SK-N-SH treated with all-trans-retinoic acid at 6 μM for 48 hours (cell line): ENCODE results near the gene ARHGAP22.

Experiments used
- ARNTL ChIP-seq: fragments of 450-650 bp; formaldehyde crosslinking; IDR thresholded peaks from 2 replicates; pipeline ENCODE4 v1.5.0; 2020; ENCODE audit warnings: low read depth, mild to moderate bottlenecking, moderate library complexity, borderline replicate concordance
- BACH2 ChIP-seq: fragments of 250-450 bp; sonication (Bioruptor Pico); IDR thresholded peaks from 2 replicates; pipeline ENCODE4 v1.9.0; 2021; ENCODE audit warnings: mild to moderate bottlenecking, borderline replicate concordance
- ESRRG ChIP-seq: fragments of 250-450 bp; sonication (Bioruptor Pico); IDR thresholded peaks from 2 replicates; pipeline ENCODE4 v1.6.1; 2021; ENCODE audit warnings: mild to moderate bottlenecking
- GLIS3 ChIP-seq: fragments of 250-450 bp; sonication (Bioruptor Pico); IDR thresholded peaks from 2 replicates; pipeline ENCODE4 v1.5.0; 2020; ENCODE audit warnings: mild to moderate bottlenecking, moderate library complexity
- RARB ChIP-seq: fragments of 250-450 bp; sonication (Bioruptor Pico); IDR thresholded peaks from 2 replicates; pipeline ENCODE4 v1.8.0; 2021; ENCODE audit warnings: mild to moderate bottlenecking, moderate library complexity
- SNAI2 ChIP-seq: fragments of 250-450 bp; sonication (Bioruptor Pico); IDR thresholded peaks from 2 replicates; pipeline ENCODE4 v1.5.0; 2020; ENCODE audit warnings: mild to moderate bottlenecking, moderate library complexity
- ZFP3 ChIP-seq: fragments of 250-450 bp; sonication (Bioruptor Pico); IDR thresholded peaks from 2 replicates; pipeline ENCODE4 v1.5.0; 2020; ENCODE audit warnings: mild to moderate bottlenecking, moderate library complexity
- TF ChIP-seq, protein P1 (sequence below): fragments of 250-450 bp; sonication (Bioruptor Pico); IDR thresholded peaks from 2 replicates; pipeline ENCODE4 v1.8.0; 2020; ENCODE audit warnings: mild to moderate bottlenecking, moderate library complexity, borderline replicate concordance

DNA sequence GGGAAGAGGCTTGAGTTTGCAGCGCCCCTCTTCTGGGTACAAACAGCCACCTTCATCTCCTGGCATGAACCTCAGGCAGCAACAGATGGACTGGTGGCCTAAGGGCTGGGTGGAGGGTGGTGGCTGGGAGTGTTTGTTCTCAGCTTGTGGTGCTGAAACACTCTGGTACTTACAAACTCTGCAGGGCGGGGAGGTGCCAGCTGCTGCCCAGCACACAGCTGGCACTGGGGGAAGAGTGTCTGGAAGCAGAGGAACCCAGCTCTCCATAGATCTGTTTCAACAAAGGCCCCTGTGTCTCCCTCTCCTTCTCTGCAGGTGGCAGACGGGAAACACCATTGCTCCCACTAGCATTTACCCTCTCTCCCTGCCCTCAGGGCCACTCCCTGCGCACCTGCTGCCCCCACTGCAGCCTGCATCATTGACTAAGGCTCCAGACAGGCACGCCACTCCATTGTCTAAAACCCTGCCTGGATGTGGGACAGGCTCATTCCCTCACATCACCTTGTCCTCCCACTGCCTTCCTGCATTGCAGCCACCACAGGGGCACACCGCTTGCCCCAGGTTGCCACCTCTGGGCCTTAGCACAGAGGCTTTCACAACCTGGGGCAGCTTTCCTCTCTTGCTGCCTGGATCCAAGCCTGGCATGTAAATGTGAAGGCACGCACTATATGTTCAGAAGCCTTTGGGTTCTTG lies 6.5 kb downstream of the ARHGAP22 start:
- TF ChIP-seq ARNTL (CRISPR knock-in tag) (no peak), SNAI2 (CRISPR knock-in tag) (no peak), GLIS3 (CRISPR knock-in tag) (no peak), ZFP3 (CRISPR knock-in tag) (no peak), BACH2 (no peak), RARB (CRISPR knock-in tag) (no peak), ESRRG (CRISPR knock-in tag) (no peak)
- TF ChIP-seq, protein P1, sequence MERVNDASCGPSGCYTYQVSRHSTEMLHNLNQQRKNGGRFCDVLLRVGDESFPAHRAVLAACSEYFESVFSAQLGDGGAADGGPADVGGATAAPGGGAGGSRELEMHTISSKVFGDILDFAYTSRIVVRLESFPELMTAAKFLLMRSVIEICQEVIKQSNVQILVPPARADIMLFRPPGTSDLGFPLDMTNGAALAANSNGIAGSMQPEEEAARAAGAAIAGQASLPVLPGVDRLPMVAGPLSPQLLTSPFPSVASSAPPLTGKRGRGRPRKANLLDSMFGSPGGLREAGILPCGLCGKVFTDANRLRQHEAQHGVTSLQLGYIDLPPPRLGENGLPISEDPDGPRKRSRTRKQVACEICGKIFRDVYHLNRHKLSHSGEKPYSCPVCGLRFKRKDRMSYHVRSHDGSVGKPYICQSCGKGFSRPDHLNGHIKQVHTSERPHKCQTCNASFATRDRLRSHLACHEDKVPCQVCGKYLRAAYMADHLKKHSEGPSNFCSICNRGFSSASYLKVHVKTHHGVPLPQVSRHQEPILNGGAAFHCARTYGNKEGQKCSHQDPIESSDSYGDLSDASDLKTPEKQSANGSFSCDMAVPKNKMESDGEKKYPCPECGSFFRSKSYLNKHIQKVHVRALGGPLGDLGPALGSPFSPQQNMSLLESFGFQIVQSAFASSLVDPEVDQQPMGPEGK (CRISPR knock-in tag): no peak
